Activated T-helper 1 cell treated with anti-CD3 and anti-CD28 coated beads, Interleukin-12 subunit alpha, Interleukin-12 subunit beta, Interleukin-2, Interleukin-4 antibody, amounts not matched to agents 30 ng/mL and 10 ng/mL and 1 ng/mL, durations not matched to agents 14 hours and 24 hours and 36 hours (primary cell): ENCODE data around the gene H6PD. TPM values are rescaled to one million over a fixed set of nuclear protein-coding genes. Genes with fewer than 3 reads are reported as not detected.

Source experiments
- DNase-seq: peaks from one replicate; pipeline ENCODE4 v3.0.0; 2021; ENCODE audit warnings: low spot score
- H3K27ac Mint-ChIP-seq: one replicate; pipeline ENCODE4 v1.8.0; 2021; ENCODE audit warnings: mild to moderate bottlenecking, mixed read lengths
- H3K27me3 Mint-ChIP-seq: one replicate; pipeline ENCODE4 v1.8.0; 2022; ENCODE audit warnings: mild to moderate bottlenecking, moderate library complexity, mixed read lengths; ENCODE audit not compliant: insufficient read depth
- H3K36me3 Mint-ChIP-seq: one replicate; pipeline ENCODE4 v1.8.0; 2021; ENCODE audit warnings: low read depth, mixed read lengths
- H3K4me1 Mint-ChIP-seq: one replicate; pipeline ENCODE4 v1.8.0; 2021; ENCODE audit warnings: low read depth, mixed read lengths
- H3K4me3 Mint-ChIP-seq: one replicate; pipeline ENCODE4 v1.8.0; 2021; ENCODE audit warnings: mild to moderate bottlenecking, moderate library complexity, mixed read lengths
- H3K9me3 Mint-ChIP-seq: one replicate; pipeline ENCODE4 v1.8.0; 2021; ENCODE audit warnings: mixed read lengths
- intact Hi-C: fragments of 100-400 bp; cut with micrococcal nuclease; formaldehyde crosslinking; loops from one replicate; pipeline ENCODE4 v1.15.1; 2024
- total RNA-seq: library from RNA; stranded (reverse); gene quantifications from 2 replicates; pipeline ENCODE4 v1.2.3, GENCODE V29; 2022

Gene H6PD
- total RNA-seq, 1 donor from 2014 or later, result 15.7 TPM

DNA sequence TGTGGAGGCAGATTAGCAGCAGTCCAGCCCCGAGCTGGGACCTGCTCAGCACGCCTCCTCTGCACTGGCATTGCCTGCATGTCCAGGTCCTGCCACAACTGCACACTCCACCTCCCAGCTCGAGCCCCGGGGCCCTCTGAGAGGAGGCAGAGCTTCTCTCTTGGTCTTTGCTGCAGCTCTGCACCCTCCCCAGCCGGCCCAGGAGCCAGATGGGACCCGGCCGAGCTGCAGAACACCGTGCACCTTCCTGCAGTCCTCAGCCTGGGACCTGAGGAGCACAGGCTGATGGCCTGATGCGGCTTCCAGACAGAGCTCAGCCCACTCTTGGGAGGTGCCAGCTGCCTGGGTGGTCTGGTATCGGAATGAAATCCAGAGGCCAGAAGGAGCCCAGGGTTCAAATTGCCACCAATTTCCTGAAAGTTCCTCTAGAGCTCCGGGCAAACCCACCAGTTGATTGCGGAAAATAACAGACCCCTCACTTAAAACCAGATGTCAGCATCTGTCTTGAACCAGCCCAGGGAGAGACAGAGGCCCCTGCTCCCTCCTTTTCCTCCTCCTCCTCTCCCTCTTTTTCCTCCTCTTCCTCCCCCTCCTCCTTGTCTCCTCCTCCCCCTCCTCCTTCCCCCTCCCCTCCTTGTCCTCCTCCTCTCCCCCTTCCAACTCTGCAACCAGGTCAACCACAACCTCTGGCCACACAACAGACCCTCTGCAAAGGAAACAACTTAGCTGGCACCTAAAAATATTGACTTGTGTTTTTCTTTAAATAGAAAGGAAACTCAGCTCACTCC is 47.5 kb downstream of the H6PD start:
- peak overlapping the region; percentile 86 for H3K27ac Mint-ChIP-seq
- DNase-seq, result no peak
- peaks cover 30% of the 10 kb centered on the region for H3K9me3 Mint-ChIP-seq
- intact Hi-C loops, result loop anchor here (5.0 kb wide), 1 partner anchor 255 kb away; the partner anchor contains the start of gene SLC25A33
- peak overlapping the region; percentile 53 for H3K4me3 Mint-ChIP-seq
- H3K4me1 Mint-ChIP-seq, result peaks cover 70% of the 10 kb centered on the region
- peaks cover 15% of the 10 kb centered on the region for H3K36me3 Mint-ChIP-seq
- no peaks in the 10 kb centered on the region for H3K27me3 Mint-ChIP-seq

GRCh38 chr1:9282696-9282955 is 48.1 kb downstream of the H6PD start:
- Mint-ChIP-seq H3K27ac (peak overlapping the region; percentile 86), H3K9me3 (peaks cover 35% of the 10 kb centered on the region), H3K4me1 (peaks cover 70% of the 10 kb centered on the region), H3K4me3 (peak overlapping the region; percentile 53), H3K36me3 (peaks cover 16% of the 10 kb centered on the region), H3K27me3 (no peaks in the 10 kb centered on the region)
- no peak for DNase-seq
- intact Hi-C loops, result loop anchor here (5.0 kb wide), 1 partner anchor 255 kb away; the partner anchor contains the start of gene SLC25A33

GRCh38 chr1:9284061-9284460 is 49.5 kb downstream of the H6PD start:
- H3K36me3 Mint-ChIP-seq, result peaks cover 16% of the 10 kb centered on the region
- peak overlapping the region; percentile 68 for H3K4me3 Mint-ChIP-seq
- DNase-seq, result peak; percentile 29
- H3K9me3 Mint-ChIP-seq, result peaks cover 46% of the 10 kb centered on the region
- H3K27ac Mint-ChIP-seq, result peak overlapping the region; percentile 86
- no peaks in the 10 kb centered on the region for H3K27me3 Mint-ChIP-seq
- intact Hi-C loops, result loop anchor here (1.0 to 5.0 kb wide), 2 partner anchors 9 to 253 kb away; partner anchors contain the start of gene SLC25A33
- peaks cover 62% of the 10 kb centered on the region for H3K4me1 Mint-ChIP-seq

DNA sequence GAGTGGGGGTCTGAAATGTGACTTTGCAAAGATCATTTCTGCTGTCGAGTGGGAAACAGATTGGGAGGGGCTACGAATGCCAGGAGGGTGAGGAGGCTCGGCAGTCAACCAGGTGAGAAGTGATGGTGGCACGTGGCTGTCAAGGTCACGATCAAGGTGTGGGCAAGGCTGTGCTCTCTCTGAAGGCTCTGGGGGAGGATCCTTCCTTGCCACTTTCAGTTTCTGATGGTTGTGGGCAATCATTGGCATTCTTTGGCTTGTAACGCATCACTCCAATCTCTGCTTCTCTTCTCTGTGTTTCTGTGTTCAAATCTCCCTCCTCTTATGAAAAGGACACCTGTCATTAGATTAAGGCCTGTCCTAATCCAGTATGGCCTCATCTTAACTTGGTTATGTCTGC is 52.0 kb downstream of the H6PD start:
- Mint-ChIP-seq H3K27ac (no peak overlapping the region), H3K4me3 (no peak overlapping the region), H3K36me3 (peaks cover 15% of the 10 kb centered on the region), H3K4me1 (peaks cover 50% of the 10 kb centered on the region), H3K9me3 (peaks cover 47% of the 10 kb centered on the region), H3K27me3 (no peaks in the 10 kb centered on the region)
- intact Hi-C loops, result no loop called here
- DNase-seq, result no peak

GRCh38 chr1:9289090-9289534 is 54.5 kb downstream of the H6PD start:
- H3K9me3 Mint-ChIP-seq, result peaks cover 42% of the 10 kb centered on the region
- peak overlapping the region; percentile 25 for H3K27ac Mint-ChIP-seq
- no peaks in the 10 kb centered on the region for H3K27me3 Mint-ChIP-seq
- peak; percentile 69 for DNase-seq
- H3K4me1 Mint-ChIP-seq, result peaks cover 33% of the 10 kb centered on the region
- peaks cover 15% of the 10 kb centered on the region for H3K36me3 Mint-ChIP-seq
- intact Hi-C loops, result loop anchor here (1.0 to 2.0 kb wide), 6 partner anchors 14 to 206 kb away; no protein-coding TSS in a partner anchor
- H3K4me3 Mint-ChIP-seq, result no peak overlapping the region

GRCh38 chr1:9289711-9290485 is 55.3 kb downstream of the H6PD start:
- no peaks in the 10 kb centered on the region for H3K27me3 Mint-ChIP-seq
- peaks cover 12% of the 10 kb centered on the region for H3K36me3 Mint-ChIP-seq
- H3K9me3 Mint-ChIP-seq, result peaks cover 36% of the 10 kb centered on the region
- peaks cover 25% of the 10 kb centered on the region for H3K4me1 Mint-ChIP-seq
- intact Hi-C loops, result loop anchor here (1.0 to 10.0 kb wide), 7 partner anchors 15 to 365 kb away; partner anchors contain the start of gene PIK3CD
- peak overlapping the region; percentile 28 for H3K4me3 Mint-ChIP-seq
- H3K27ac Mint-ChIP-seq, result peak overlapping the region; percentile 11
- DNase-seq, result no peak

DNA sequence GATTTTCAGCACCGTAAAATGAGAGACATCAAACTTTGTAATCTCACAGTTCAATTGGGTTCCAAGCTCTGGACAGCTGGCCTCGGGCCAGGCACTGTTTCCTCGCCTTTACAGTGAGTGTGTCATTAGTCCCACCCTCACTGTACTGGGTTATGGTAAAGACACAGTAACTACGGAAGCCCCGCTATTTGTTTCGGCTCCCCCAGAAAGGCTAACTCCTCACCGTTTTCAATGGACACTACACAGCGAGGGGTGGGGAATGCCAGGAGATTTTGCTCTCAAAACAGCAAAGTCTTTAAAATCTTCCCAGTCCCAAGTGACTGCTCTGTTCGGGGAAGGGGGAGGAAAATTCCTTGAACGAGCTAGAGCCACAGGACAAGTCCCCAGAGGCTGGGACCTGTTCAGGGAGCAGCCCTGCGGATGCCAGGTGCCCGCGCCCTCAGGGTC is 57.4 kb downstream of the H6PD start:
- Mint-ChIP-seq H3K27ac (no peak overlapping the region), H3K36me3 (peaks cover 8% of the 10 kb centered on the region), H3K4me3 (peak overlapping the region; percentile 46), H3K27me3 (no peaks in the 10 kb centered on the region), H3K9me3 (peaks cover 18% of the 10 kb centered on the region), H3K4me1 (peaks cover 17% of the 10 kb centered on the region)
- DNase-seq, result no peak
- intact Hi-C loops, result loop anchor here (1.0 to 10.0 kb wide), 2 partner anchors 136 to 363 kb away; partner anchors contain the start of gene PIK3CD

- peak; percentile 56 for DNase-seq
- peaks cover 24% of the 10 kb centered on the region for H3K4me1 Mint-ChIP-seq
- peaks cover 7% of the 10 kb centered on the region for H3K36me3 Mint-ChIP-seq
- H3K4me3 Mint-ChIP-seq, result peak within 1 kb of the TSS; percentile 46
- peaks cover 12% of the 10 kb centered on the region for H3K9me3 Mint-ChIP-seq
- no peak within 1 kb of the TSS for H3K27ac Mint-ChIP-seq
- intact Hi-C loops, result loop anchor here (1.0 to 10.0 kb wide), 4 partner anchors 25 to 362 kb away; partner anchors contain the start of genes H6PD and PIK3CD
- no peaks in the 10 kb centered on the region for H3K27me3 Mint-ChIP-seq
Measured at GRCh38 chr1:9292361-9293240, 58.0 kb downstream of the H6PD start, which contains the start of gene SPSB1. SPSB1 (plus strand) TSS chr1:9292894; CDS start chr1:9355892, 62,998 bp downstream.

GRCh38 chr1:9293241-9293532 is 58.6 kb downstream of the H6PD start:
- Mint-ChIP-seq H3K9me3 (peaks cover 8% of the 10 kb centered on the region), H3K27ac (no peak overlapping the region), H3K4me3 (no peak overlapping the region), H3K36me3 (peaks cover 9% of the 10 kb centered on the region), H3K27me3 (no peaks in the 10 kb centered on the region), H3K4me1 (peaks cover 25% of the 10 kb centered on the region)
- DNase-seq, result no peak
- intact Hi-C loops, result loop anchor here (1.0 to 10.0 kb wide), 3 partner anchors 26 to 362 kb away; partner anchors contain the start of genes H6PD and PIK3CD

GRCh38 chr1:9293533-9294404 is 59.2 kb downstream of the H6PD start:
- Mint-ChIP-seq H3K9me3 (peaks cover 4% of the 10 kb centered on the region), H3K4me1 (peaks cover 25% of the 10 kb centered on the region), H3K36me3 (peaks cover 9% of the 10 kb centered on the region), H3K27ac (no peak overlapping the region), H3K4me3 (no peak overlapping the region), H3K27me3 (no peaks in the 10 kb centered on the region)
- intact Hi-C loops, result loop anchor here (1.0 to 10.0 kb wide), 3 partner anchors 26 to 361 kb away; partner anchors contain the start of genes H6PD and PIK3CD
- peak; percentile 50 for DNase-seq

DNA sequence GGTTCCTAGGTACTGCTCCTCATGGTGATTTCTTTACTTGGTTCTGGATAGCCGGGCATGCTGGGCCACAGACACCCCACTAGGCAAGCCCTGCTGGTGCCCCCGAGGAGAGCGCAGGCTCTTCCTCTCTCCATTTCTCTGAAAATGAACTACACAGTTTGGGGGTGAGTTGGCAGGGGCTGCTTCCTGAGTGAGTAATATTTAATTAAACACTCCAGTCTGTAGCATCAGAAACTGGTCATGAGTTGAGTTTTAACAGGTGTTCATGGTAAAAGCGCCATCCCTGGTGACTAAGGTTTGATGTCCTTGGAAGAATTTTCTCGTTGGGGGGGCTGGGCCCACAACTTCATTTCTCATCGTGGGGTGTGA is 59.8 kb downstream of the H6PD start:
- Mint-ChIP-seq H3K4me1 (peaks cover 28% of the 10 kb centered on the region), H3K9me3 (no peaks in the 10 kb centered on the region), H3K4me3 (no peak overlapping the region), H3K27ac (no peak overlapping the region), H3K27me3 (no peaks in the 10 kb centered on the region), H3K36me3 (peaks cover 10% of the 10 kb centered on the region)
- intact Hi-C loops, result loop anchor here (10.0 kb wide), 1 partner anchor 360 kb away; the partner anchor contains the start of gene PIK3CD
- DNase-seq, result no peak
